GM21360 (cell line): ENCODE measurements around the gene ZNF469.

ENCODE experiments used
- ATAC-seq: cut with Tn5 transposase; IDR thresholded peaks from one replicate; pipeline ENCODE4 v1.9.1; 2021; ENCODE audit warnings: mild to moderate bottlenecking, moderate library complexity; ENCODE audit not compliant: unreplicated experiment

ZNF469 gene

DNA sequence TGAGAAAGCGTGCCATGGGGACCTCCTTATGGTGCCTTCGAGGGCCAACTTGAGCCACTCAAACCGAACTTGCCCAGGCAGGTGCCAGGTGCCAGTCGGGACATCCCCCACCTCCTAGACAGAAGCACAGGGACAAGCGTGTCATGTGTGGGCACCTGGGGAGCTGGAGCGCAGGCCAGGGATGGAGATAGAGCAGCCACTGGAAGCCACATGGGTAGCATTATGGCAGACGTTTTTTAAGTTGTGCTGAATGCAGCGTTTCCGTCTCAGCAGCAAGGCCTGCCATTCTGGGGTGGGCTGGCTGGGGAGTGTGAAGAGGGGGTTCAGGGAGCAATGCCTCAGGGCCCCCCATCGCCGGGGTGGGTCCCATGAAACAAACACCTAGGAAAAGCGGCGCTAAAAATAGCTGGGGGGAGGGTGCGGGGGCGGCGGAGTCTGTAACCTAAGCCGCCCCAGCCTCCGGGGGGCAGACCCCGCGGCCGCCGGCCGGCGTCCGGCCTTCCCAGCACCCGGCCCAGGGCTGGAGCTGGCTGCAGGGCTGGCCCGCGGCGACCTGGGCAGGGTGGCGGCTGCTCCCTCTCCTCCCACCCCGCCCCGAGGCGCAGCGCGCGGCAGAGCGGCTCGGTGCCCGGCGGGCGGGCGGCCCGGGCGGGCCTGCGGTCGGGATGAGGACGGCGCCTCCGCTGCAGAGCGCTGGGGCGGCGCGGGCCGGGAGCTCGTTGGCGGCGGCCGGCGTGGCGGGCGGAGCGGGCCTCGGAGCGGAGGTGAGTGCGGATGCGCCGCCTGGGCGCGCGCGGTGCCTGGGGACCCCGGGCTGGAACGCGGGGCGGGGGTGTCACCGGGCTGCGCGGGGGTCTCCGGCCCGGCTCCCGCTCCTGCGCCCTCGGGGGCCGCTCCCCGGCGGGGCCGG lies at the start of gene ZNF469:
Gene ZNF469 (plus strand): TSS at position 469 of the 910 bp plus-strand sequence. CDS start 44,512 bp downstream, outside the sequence.
- ATAC-seq, result no peak

DNA sequence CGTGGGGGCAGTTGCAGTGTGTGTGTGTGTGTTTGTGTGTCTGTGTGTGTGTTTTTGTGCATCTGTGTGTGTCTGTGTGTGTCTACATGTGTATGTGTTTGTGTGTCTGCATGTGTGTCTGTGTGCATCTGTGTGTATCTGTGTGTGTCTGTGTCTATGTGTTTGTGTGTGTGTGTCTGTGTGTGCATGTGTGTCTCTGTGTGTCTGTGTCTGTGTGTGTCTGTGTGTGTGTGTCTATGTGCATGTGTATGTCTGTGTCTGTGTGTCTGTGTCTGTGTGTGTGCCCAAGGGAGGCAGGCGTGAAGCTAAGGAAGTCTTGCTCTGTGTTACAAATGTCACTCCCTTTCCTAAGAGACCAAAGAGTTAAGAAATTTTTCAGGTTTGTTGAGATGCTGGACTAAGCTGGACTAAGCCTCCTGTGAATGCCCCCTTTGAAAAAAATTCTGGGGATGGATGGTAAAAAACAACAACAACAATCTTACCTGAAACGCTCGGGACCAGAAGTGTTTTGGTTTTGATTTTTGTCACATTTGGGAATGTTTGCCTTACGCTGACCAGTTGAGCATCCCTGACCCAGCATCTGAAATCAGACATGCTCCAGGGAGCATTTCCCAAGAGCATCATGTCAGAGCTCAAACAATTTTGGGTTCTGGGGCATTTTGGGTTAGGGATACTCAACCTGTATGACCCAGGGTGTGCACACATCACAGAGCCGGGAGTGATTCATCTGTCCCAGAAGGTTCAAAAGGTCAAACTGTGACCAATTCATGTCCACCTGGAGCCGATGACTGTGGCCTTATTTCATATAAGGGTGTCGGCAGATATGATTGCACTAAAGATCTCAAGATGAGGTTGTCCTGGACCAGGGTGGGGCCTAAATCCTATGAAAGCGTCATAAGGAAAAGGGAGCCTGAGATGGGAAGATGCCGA lies 48.6 kb upstream of the ZNF469 start:
- no peak for ATAC-seq

GRCh38 chr16:88334778-88335720 lies 47.7 kb upstream of the ZNF469 start:
- no peak for ATAC-seq

- ATAC-seq, result no peak
Measured at GRCh38 chr16:88337021-88337420, 45.7 kb upstream of the ZNF469 start.

DNA sequence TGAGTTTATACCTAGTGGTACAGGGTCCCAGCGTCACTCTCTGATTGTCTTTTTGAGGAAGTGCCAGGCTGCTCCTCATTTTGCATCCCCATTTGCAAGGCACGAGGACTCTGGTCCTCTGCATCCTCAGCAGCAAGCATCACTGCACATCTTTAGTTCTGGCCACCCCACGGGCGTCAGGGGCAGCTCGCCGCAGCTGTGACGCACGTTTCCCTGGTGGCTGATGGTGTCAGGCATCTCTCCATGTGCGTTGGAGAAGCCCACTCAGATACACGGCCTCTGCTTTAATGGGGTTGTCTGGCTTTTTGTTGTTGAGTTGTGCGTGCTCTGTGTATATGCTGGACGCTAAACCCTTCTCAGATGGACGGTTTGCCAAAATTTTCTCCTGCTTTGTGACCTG lies 45.2 kb upstream of the ZNF469 start:
- ATAC-seq, result no peak

- no peak for ATAC-seq
Measured at GRCh38 chr16:88338111-88338510, 44.6 kb upstream of the ZNF469 start.

DNA sequence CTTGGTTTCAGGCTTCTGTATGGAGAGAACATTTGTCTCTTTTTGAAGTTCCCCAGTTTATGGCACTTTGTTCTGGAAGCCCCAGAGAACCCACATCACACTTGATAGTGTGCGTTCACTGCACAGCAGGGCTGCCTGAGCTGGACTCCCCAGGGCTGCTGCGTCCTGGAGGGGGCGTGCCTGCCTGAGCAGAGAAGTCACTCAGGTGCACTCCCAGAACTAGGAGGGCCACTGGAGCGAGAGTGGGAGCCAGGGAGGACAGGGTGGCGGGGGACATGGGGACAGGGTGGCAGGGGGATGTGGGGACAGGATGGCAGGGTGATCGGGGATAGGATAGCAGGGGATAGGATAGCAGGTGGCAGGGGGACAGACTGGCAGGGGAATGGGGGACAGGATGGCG lies 43.9 kb upstream of the ZNF469 start:
- ATAC-seq, result no peak

DNA sequence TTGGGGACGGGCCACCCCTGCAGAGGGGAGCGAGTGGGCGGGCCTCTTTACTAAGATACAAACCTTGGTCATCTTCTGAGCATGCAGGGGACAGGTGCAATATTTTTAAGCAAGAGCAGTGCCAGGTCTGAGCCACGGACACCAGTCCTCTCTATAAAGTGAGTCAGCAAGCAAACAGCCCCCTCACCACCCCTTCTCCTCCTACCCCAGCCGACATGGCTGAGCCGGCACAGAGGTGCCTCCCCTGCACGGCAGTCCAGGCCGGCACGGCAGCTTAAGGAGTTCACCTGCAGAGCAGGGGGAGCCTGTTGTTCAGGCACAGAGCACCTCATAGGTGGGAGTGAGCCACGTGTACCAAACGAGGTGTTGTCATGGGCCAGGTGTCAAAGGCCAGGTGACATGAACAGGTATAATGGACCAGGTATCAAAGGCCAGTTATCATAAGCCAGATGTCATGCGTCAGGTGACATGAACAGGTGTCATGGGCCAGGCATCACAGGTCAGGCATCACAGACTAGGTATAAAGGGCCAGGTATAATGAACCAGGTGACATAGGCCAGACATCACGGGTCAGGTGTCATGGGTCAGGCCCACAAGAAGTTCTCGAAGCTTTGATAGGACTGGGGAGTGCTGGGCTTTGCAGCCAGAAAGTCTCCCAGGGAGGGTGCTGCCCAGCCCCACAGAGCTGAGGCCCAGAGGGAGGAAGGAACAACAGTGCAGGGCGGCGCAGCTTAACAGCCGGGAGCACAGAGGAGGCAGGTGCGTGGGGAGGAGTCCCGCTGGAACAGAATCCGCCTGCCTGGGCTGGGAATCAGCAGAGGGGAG lies 42.6 kb upstream of the ZNF469 start:
- no peak for ATAC-seq

GRCh38 chr16:88340755-88341150 lies 42.0 kb upstream of the ZNF469 start:
- ATAC-seq, result no peak

- ATAC-seq, result no peak
Measured at GRCh38 chr16:88341551-88342290, 41.0 kb upstream of the ZNF469 start.

GRCh38 chr16:88342491-88342890 lies 40.3 kb upstream of the ZNF469 start:
- ATAC-seq, result no peak

DNA sequence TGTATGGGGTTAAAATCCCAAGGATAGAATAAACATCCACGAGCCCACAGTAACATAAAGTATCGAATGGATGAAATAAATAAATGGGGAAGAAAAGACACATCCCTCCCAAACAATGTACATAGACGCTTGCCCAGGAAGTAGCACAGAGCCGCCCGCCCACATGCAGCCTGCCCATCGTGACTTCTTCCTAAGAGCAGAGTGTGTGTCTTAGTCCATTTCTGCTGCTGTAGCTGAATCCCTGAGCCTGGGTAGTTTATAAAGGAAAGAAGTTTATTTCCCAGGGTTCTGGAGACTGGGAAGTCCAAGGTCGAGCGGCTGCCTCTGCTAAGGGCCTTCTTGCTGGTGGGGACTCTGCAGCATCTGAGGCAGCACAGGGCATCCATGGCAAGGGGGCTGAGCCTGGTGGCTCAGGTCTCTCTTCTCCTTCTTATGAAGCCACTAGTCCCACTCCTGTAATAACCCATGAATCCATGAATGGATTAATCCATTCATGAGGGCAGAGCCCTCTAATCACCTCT lies 39.4 kb upstream of the ZNF469 start:
- ATAC-seq, result no peak

GRCh38 chr16:88344411-88345030 lies 38.2 kb upstream of the ZNF469 start:
- ATAC-seq, result no peak

GRCh38 chr16:88345031-88345720 lies 37.6 kb upstream of the ZNF469 start:
- ATAC-seq, result no peak

- no peak for ATAC-seq
Measured at GRCh38 chr16:88345721-88346560, 36.8 kb upstream of the ZNF469 start.

GRCh38 chr16:88346680-88347505 lies 35.9 kb upstream of the ZNF469 start:
- ATAC-seq, result no peak
